GM10847 (cell line): ENCODE data around the gene ME3.

Experiments
- POLR2A ChIP-seq: IDR thresholded peaks from 2 replicates; pipeline ENCODE4 v1.6.1; 2011; ENCODE audit not compliant: insufficient read length; ENCODE audit errors: extremely low read depth

The ME3 gene

GRCh38 chr11:86699040-86699791, 26.8 kb upstream of the ME3 start:
- no peak for TF ChIP-seq POLR2A

- no peak for TF ChIP-seq POLR2A
Measured at GRCh38 chr11:86698639-86699038, 26.2 kb upstream of the ME3 start.

GRCh38 chr11:86696451-86696850, 24.0 kb upstream of the ME3 start:
- no peak for TF ChIP-seq POLR2A

- TF ChIP-seq POLR2A = no peak
Measured at GRCh38 chr11:86696004-86696403, 23.6 kb upstream of the ME3 start.

- TF ChIP-seq POLR2A = no peak
Measured at GRCh38 chr11:86695373-86695772, 23.0 kb upstream of the ME3 start.

- no peak for TF ChIP-seq POLR2A
Measured at GRCh38 chr11:86693518-86693917, 21.1 kb upstream of the ME3 start.

- no peak for TF ChIP-seq POLR2A
Measured at GRCh38 chr11:86692746-86693145, 20.3 kb upstream of the ME3 start.

- TF ChIP-seq POLR2A = no peak
Measured at GRCh38 chr11:86692317-86692716, 19.9 kb upstream of the ME3 start.

- no peak for TF ChIP-seq POLR2A
Measured at GRCh38 chr11:86688398-86689179, 16.2 kb upstream of the ME3 start.

GRCh38 chr11:86687185-86687778, 14.9 kb upstream of the ME3 start:
- no peak for TF ChIP-seq POLR2A

- TF ChIP-seq POLR2A = no peak
Measured at GRCh38 chr11:86686531-86686930, 14.1 kb upstream of the ME3 start.

- no peak for TF ChIP-seq POLR2A
Measured at GRCh38 chr11:86681483-86681756, 9.0 kb upstream of the ME3 start.

GRCh38 chr11:86680716-86681482, 8.5 kb upstream of the ME3 start:
- TF ChIP-seq POLR2A = no peak

GRCh38 chr11:86678823-86679222, 6.4 kb upstream of the ME3 start:
- TF ChIP-seq POLR2A = no peak

- no peak for TF ChIP-seq POLR2A
Measured at GRCh38 chr11:86678296-86678695, 5.9 kb upstream of the ME3 start.
